ENCODE measurements around the gene DNAH8. TPM values are rescaled to one million over a fixed set of nuclear protein-coding genes. Genes with fewer than 3 reads are reported as not detected.

The DNAH8 gene
- polyA plus RNA-seq, 3 donors = not detected

DNA sequence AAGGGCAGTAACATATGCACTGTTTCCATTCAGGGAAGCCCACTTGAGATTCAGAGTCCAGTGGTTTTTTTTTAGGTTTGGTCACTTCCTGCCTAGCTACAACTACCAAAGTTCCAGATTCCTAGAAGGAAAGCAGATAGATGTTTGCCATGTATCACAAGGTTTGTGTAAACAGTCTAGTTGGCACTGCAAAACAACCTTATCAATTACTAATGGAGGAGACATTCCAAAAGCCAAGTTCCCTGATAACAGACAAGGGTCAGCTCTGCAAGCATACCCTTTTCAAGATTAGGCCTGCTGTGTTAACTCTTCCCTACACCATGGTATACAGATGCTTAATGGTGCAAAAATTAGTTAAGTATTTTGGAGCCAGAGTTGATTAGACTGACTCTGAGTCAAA is 192.2 kb downstream of the DNAH8 start:
- no peaks in the 10 kb centered on the region for H3K9me3 ChIP-seq (replicated peaks in 1 of 2; ENCODE audit: control insufficient read depth in 1 of 2, insufficient read depth in 1 of 2, low read length in 2 of 2)
- no peaks in the 10 kb centered on the region for H3K27me3 ChIP-seq (ENCODE audit: control insufficient read depth in 2 of 2, insufficient read depth in 2 of 2, low read length in 2 of 2)
- H3K9ac ChIP-seq (ENCODE audit: insufficient read depth, low read length, poor library complexity, severe bottlenecking) = no peak overlapping the region
- Mint-ChIP-seq H3K9me3 (peaks cover 0 to 2% (median 0%) of the 10 kb centered on the region in 7 donors), H3K4me3 (no peak overlapping the region), H3K27me3 (ENCODE audit: low read depth in 3 of 3) (peaks cover 0 to 1% (median 0%) of the 10 kb centered on the region in 3 donors), H3K36me3 (no peaks in the 10 kb centered on the region), H3K4me1 (no peaks in the 10 kb centered on the region), H3K27ac (no peak overlapping the region)
- H3K4me1 ChIP-seq (ENCODE audit: control insufficient read depth in 1 of 2, insufficient read depth in 2 of 2, low read length in 2 of 2) = no peaks in the 10 kb centered on the region
- H3K36me3 ChIP-seq (replicated peaks in 1 of 2; ENCODE audit: control insufficient read depth in 1 of 2, insufficient read depth in 2 of 2, low read length in 2 of 2) = no peaks in the 10 kb centered on the region
- H3K27ac ChIP-seq (ENCODE audit: low read depth in 1 of 2, low read length in 2 of 2) = no peak overlapping the region
- no peak for DNase-seq
- no peaks in the 10 kb centered on the region for H4K20me1 ChIP-seq (ENCODE audit: insufficient read depth, low read length)
- no peak overlapping the region for H3K4me2 ChIP-seq (replicated peaks; ENCODE audit: extremely low read depth, low read length, poor library complexity, severe bottlenecking)
- H2AFZ ChIP-seq (ENCODE audit: insufficient read depth, low read depth, low read length, poor library complexity, severe bottlenecking) = no peak overlapping the region
- intact Hi-C loops (cut with micrococcal nuclease) = no loop called here
- H3K4me3 ChIP-seq (replicated peaks in 1 of 3; ENCODE audit: low read depth in 2 of 3, low read length in 3 of 3) = no peak overlapping the region
- H3K79me2 ChIP-seq (ENCODE audit: insufficient read depth, low read length) = no peaks in the 10 kb centered on the region
- TF ChIP-seq, protein P1, sequence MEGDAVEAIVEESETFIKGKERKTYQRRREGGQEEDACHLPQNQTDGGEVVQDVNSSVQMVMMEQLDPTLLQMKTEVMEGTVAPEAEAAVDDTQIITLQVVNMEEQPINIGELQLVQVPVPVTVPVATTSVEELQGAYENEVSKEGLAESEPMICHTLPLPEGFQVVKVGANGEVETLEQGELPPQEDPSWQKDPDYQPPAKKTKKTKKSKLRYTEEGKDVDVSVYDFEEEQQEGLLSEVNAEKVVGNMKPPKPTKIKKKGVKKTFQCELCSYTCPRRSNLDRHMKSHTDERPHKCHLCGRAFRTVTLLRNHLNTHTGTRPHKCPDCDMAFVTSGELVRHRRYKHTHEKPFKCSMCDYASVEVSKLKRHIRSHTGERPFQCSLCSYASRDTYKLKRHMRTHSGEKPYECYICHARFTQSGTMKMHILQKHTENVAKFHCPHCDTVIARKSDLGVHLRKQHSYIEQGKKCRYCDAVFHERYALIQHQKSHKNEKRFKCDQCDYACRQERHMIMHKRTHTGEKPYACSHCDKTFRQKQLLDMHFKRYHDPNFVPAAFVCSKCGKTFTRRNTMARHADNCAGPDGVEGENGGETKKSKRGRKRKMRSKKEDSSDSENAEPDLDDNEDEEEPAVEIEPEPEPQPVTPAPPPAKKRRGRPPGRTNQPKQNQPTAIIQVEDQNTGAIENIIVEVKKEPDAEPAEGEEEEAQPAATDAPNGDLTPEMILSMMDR (IDR thresholded peaks at IDR 0.05) = no peak

DNA sequence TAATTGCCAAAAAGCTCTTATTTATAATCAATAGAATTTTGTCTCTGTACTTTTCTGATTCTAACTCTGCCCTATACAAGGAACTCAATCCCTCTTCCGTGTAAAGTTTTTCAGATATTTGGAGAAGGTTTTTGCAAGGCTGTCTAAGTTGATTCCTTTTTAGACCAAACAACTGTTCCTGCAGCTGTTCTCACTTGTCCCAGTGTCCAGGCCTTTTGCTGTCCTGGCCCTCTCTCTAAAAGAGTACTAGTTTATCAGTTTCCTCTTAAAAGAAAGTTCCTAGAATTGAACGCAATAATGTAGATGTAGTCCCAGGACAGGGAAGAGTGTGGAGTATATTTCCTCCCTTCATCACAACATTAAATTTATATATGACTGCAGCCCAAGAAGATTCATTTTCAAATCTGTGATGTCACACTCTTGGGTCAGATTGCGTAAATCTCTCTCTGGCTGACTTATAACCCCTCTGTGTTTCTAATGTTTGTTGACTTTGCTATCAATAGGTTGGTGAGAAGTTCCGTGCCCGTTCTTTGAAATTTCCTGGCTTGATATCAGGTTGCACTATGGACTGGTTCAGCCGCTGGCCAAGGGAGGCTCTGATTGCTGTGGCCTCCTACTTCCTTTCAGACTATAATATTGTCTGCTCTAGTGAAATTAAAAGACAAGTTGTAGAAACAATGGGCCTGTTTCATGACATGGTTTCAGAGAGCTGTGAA is 194.1 kb downstream of the DNAH8 start:
- Histone ChIP-seq H3K36me3 (replicated peaks in 1 of 2; ENCODE audit: control insufficient read depth in 1 of 2, insufficient read depth in 2 of 2, low read length in 2 of 2) (no peaks in the 10 kb centered on the region), H3K4me1 (ENCODE audit: control insufficient read depth in 1 of 2, insufficient read depth in 2 of 2, low read length in 2 of 2) (no peaks in the 10 kb centered on the region), H3K4me3 (replicated peaks in 1 of 3; ENCODE audit: low read depth in 2 of 3, low read length in 3 of 3) (no peak overlapping the region), H2AFZ (ENCODE audit: insufficient read depth, low read depth, low read length, poor library complexity, severe bottlenecking) (no peak overlapping the region), H3K79me2 (ENCODE audit: insufficient read depth, low read length) (no peaks in the 10 kb centered on the region), H3K9me3 (replicated peaks in 1 of 2; ENCODE audit: control insufficient read depth in 1 of 2, insufficient read depth in 1 of 2, low read length in 2 of 2) (no peaks in the 10 kb centered on the region), H3K27ac (ENCODE audit: low read depth in 1 of 2, low read length in 2 of 2) (no peak overlapping the region), H3K27me3 (ENCODE audit: control insufficient read depth in 2 of 2, insufficient read depth in 2 of 2, low read length in 2 of 2) (no peaks in the 10 kb centered on the region), H3K4me2 (replicated peaks; ENCODE audit: extremely low read depth, low read length, poor library complexity, severe bottlenecking) (no peak overlapping the region), H3K9ac (ENCODE audit: insufficient read depth, low read length, poor library complexity, severe bottlenecking) (no peak overlapping the region), H4K20me1 (ENCODE audit: insufficient read depth, low read length) (no peaks in the 10 kb centered on the region)
- Mint-ChIP-seq H3K27ac (no peak overlapping the region), H3K4me1 (no peaks in the 10 kb centered on the region), H3K36me3 (no peaks in the 10 kb centered on the region), H3K9me3 (peaks cover 0 to 2% (median 0%) of the 10 kb centered on the region in 7 donors), H3K27me3 (ENCODE audit: low read depth in 3 of 3) (peaks cover 0 to 3% (median 0%) of the 10 kb centered on the region in 3 donors), H3K4me3 (no peak overlapping the region)
- TF ChIP-seq, protein P1 (IDR thresholded peaks at IDR 0.05) = no peak
- intact Hi-C loops (cut with micrococcal nuclease) = no loop called here
- WGBS (ENCODE audit: insufficient coverage) = no CpG with 5 or more reads among the region's 6 CpGs
- DNase-seq = no peak

Data from CD14-positive monocyte (primary cell).